Mesenteric fat pad (tissue), 1 donor: ENCODE data around the gene MXD1. TPM values are rescaled to one million over a fixed set of nuclear protein-coding genes. Genes with fewer than 3 reads are reported as not detected.

Experiments used
- DNase-seq: peaks from one replicate; pipeline ENCODE4 v3.0.0-alpha.2; 2020; ENCODE audit warnings: low spot score
- total RNA-seq: library from RNA; stranded (reverse); fragmentation: NEBNext Ultra II Directional; extraction: Animal tissue kit (Norgen Biotek cat#: 25700); gene quantifications from one replicate; pipeline ENCODE4 v1.2.1, GENCODE V29; 2021
- donor health status: DM: yes; HTN: yes; CAD: no.

The MXD1 gene
- total RNA-seq, 1 donor from 2014 or later, result 35.1 TPM

- no peak for DNase-seq
Measured at GRCh38 chr2:69952336-69953115, 37.6 kb downstream of the MXD1 start.

- DNase-seq, result no peak
Measured at GRCh38 chr2:69954084-69954483, 39.2 kb downstream of the MXD1 start.

GRCh38 chr2:69955029-69955428, 40.1 kb downstream of the MXD1 start:
- DNase-seq, result no peak

GRCh38 chr2:69956475-69956979, 41.6 kb downstream of the MXD1 start:
- DNase-seq, result no peak

GRCh38 chr2:69957965-69958364, 43.1 kb downstream of the MXD1 start:
- DNase-seq, result peak; percentile 41

- peak; percentile 79 for DNase-seq
Measured at GRCh38 chr2:69958480-69958879, 43.6 kb downstream of the MXD1 start.

GRCh38 chr2:69959425-69959824, 44.5 kb downstream of the MXD1 start:
- peak; percentile 59 for DNase-seq

GRCh38 chr2:69960821-69961220, 45.9 kb downstream of the MXD1 start:
- DNase-seq, result peak; percentile 65

- no peak for DNase-seq
Measured at GRCh38 chr2:69961496-69961895, 46.6 kb downstream of the MXD1 start, which contains the start of gene ASPRV1. ASPRV1 (minus strand) TSS chr2:69961631; CDS start chr2:69961436, 195 bp downstream.

- peak; percentile 62 for DNase-seq
Measured at GRCh38 chr2:69962986-69963730, 48.2 kb downstream of the MXD1 start.

GRCh38 chr2:69964353-69964841, 49.5 kb downstream of the MXD1 start:
- peak; percentile 35 for DNase-seq

GRCh38 chr2:69965756-69966445, 51.0 kb downstream of the MXD1 start:
- DNase-seq, result no peak

- no peak for DNase-seq
Measured at GRCh38 chr2:69966496-69966895, 51.6 kb downstream of the MXD1 start.

GRCh38 chr2:69968609-69969008, 53.7 kb downstream of the MXD1 start:
- no peak for DNase-seq

GRCh38 chr2:69969126-69969983, 54.4 kb downstream of the MXD1 start:
- DNase-seq, result no peak

- DNase-seq, result no peak
Measured at GRCh38 chr2:69969991-69970390, 55.1 kb downstream of the MXD1 start.

GRCh38 chr2:69972822-69973221, 57.9 kb downstream of the MXD1 start:
- DNase-seq, result no peak

GRCh38 chr2:69973335-69973735, 58.4 kb downstream of the MXD1 start:
- no peak for DNase-seq

- DNase-seq, result no peak
Measured at GRCh38 chr2:69975136-69975852, 60.4 kb downstream of the MXD1 start.
